Stimulated activated CD8-positive, alpha-beta memory T cell treated with anti-CD3 and anti-CD28 coated beads, Interleukin-4, amount 100 ng/mL, for 48 hours (primary cell): ENCODE data around the gene SORD.

Experiments
- DNase-seq: peaks from one replicate; pipeline ENCODE4 v3.0.0-alpha.2; 2020

SORD gene

DNA sequence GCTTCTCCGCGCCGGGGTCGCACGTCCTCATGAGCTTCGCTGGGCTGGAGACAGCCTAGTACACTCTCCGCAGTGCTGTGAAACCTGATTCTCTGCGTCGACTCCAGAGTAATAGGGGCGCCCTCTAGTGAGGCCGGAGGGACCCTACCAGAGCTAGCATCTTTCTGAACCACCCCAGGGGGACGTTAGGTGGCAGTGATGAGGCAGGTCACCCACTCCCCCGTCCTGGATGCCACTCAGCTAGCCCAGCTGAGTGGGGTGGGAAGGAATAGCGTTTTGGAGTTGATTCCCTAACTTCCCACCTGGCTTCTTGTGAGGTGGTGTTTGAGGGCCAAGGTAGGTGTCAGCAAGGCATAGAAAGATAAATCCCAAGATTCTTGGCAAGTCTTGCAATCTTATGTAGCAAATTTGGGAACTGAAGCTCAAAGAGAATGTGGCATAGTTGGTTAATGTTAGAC, 95.2 kb downstream of the SORD start:
- DNase-seq, result peak; percentile 89

DNA sequence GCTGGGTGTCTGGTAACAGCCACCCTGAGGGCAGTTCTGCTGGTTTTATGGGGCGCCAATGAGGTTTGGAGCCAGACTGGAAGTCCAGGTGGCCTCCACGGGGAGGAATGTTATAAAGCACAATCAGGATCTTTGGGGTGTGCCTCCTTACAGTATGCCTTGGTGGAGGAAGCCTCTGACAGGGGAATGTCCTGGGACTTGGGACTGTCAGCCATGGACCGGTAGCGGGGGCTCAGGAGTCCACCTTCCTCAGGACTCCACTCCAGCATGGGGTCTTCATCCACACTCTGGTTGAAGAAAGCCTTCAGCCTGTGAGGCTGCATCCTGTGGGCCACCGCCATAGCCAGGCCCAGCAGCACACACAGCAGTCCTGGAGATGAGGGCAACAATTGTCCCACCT, 96.0 kb downstream of the SORD start:
- DNase-seq, result no peak

GRCh38 chr15:45120081-45120972, 97.3 kb downstream of the SORD start:
- no peak for DNase-seq

- no peak for DNase-seq
Observed at GRCh38 chr15:45121020-45121419, 98.0 kb downstream of the SORD start.

DNA sequence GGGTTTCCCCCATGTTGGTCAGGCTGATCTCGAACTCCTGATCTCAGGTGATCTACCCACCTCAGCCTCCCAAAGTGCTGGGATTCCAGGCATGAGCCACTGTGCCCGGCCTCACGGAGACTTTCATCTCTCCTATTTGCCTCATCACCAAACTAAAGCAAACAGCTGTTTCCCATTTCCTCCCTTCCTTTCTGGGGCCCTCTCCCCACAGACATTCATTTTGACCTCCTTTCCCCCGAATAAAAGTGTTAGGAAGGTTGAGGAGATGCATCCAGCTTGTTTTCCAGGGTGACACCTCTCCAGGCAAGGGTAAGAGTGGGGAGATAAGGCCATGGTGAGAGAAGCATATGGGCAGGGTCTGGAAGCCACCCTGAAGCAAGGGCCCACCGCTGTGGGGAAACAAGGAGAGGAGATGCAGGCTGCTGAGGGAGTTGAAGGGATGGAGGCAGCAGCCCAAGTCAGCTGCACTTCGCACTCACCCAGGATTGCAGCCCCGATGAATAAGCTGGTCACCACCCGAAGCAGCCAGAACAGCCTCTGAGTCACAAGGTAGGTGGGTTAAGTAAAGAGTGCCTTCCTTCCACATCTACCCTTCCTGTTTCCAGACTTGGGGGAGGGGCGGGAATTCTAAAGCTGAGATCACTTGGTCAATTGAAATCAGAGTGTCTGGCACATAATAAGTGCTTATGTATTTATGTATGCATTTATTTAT, 98.9 kb downstream of the SORD start:
- no peak for DNase-seq

GRCh38 chr15:45122719-45123118, 99.7 kb downstream of the SORD start:
- DNase-seq, result no peak

- DNase-seq, result no peak
Observed at GRCh38 chr15:45123397-45123796, 100.4 kb downstream of the SORD start.

DNA sequence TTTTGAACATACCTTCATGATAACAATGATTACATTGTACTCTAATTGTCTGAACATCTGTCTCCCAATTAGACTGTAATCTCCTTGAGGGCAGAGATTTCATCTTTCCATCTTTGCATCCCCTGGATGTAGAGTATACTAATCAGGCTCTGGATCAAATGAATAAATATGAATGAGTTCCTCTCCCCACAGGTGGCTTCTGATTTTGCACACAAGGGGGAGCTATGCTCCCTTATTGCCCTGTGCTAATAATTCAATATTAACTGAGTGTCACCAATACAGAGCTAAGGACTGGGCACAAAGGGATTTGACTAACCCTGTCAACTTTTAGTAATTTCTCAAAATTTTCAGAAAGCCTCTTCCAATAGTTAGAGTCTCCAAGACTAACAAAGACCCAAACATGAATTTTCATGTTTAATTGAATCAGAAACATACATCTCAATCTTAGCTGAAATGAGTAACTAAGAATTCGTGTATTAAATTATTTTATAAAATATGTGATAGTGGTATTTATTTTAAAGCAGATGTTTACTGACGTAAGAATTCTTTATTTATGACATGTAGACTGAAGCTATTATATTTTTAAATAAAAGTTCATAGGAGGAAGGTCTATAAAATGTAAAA, 103.7 kb downstream of the SORD start:
- peak; percentile 42 for DNase-seq
